Smooth muscle cell (in vitro differentiated cells): ENCODE data around the gene CD164. TPM values are rescaled to one million over a fixed set of nuclear protein-coding genes. Genes with fewer than 3 reads are reported as not detected.

Source experiments
- DNase-seq: peaks from one replicate; lab custom pipeline; 2025; ENCODE audit not compliant: unreplicated experiment; lab: John Stamatoyannopoulos, UW
- H2AFZ ChIP-seq: fragments of 200-600 bp; sonication (generic); 2 replicates; pipeline ENCODE4 v1.6.0; 2016; ENCODE audit warnings: antibody characterized with exemption, low read depth, mild to moderate bottlenecking
- H3F3A ChIP-seq: fragments of 200-600 bp; sonication (generic); 2 replicates; pipeline ENCODE4 v1.6.0; 2017; ENCODE audit warnings: antibody characterized with exemption, low read depth
- H3K27ac ChIP-seq: fragments of 200-600 bp; sonication (generic); 2 replicates; pipeline ENCODE4 v1.5.1; 2016; ENCODE audit warnings: low read depth, mild to moderate bottlenecking
- H3K27me3 ChIP-seq: fragments of 200-600 bp; sonication (generic); 2 replicates; pipeline ENCODE4 v1.6.1; 2016; ENCODE audit warnings: low read depth, mild to moderate bottlenecking
- H3K36me3 ChIP-seq: fragments of 200-600 bp; sonication (generic); 2 replicates; pipeline ENCODE4 v1.5.1; 2016; ENCODE audit warnings: low read depth
- H3K4me1 ChIP-seq: fragments of 200-600 bp; sonication (generic); 2 replicates; pipeline ENCODE4 v1.5.1; 2016; ENCODE audit warnings: low read depth
- H3K4me2 ChIP-seq: fragments of 200-600 bp; sonication (generic); 2 replicates; pipeline ENCODE4 v1.6.0; 2016; ENCODE audit warnings: mild to moderate bottlenecking
- H3K4me3 ChIP-seq: fragments of 200-600 bp; sonication (generic); 2 replicates; pipeline ENCODE4 v1.5.1; 2016; ENCODE audit warnings: mild to moderate bottlenecking
- H3K79me2 ChIP-seq: fragments of 200-600 bp; sonication (generic); 2 replicates; pipeline ENCODE4 v1.6.0; 2016; ENCODE audit warnings: low read depth, mild to moderate bottlenecking
- H3K9ac ChIP-seq: fragments of 200-600 bp; sonication (generic); 2 replicates; pipeline ENCODE4 v1.6.0; 2016; ENCODE audit warnings: low read depth
- H3K9me3 ChIP-seq: fragments of 200-600 bp; sonication (generic); replicated peaks from 2 replicates; pipeline ENCODE4 v1.5.1; 2016; ENCODE audit warnings: low read depth
- H4K20me1 ChIP-seq: fragments of 200-600 bp; sonication (generic); 2 replicates; pipeline ENCODE4 v1.6.0; 2016; ENCODE audit warnings: low read depth
- WGBS: methylation state at CpG from one replicate; pipeline ENCODE4 v1.1.7; 2016; ENCODE audit warnings: low lambda C conversion rate; 5-methylcytosine and 5-hydroxymethylcytosine counted together
- polyA plus RNA-seq: library from polyadenylated mRNA; unstranded; fragments of >200 nt; fragmentation: Nextera tagmentation; extraction: Ambion mirVana; gene quantifications from 2 replicates; pipeline ENCODE4 v1.2.1, GENCODE V29; 2016
- total RNA-seq: library from RNA; depleted of rRNA; stranded (reverse); fragments of >200 nt; gene quantifications from 2 replicates; pipeline ENCODE4 v1.2.3, GENCODE V29; 2014
- TF ChIP-seq, protein P1 (sequence below): fragments of 200-600 bp; sonication (generic); IDR thresholded peaks from 2 replicates; pipeline ENCODE4 v1.5.1; 2017; ENCODE audit warnings: borderline replicate concordance, mild to moderate bottlenecking, antibody characterized with exemption; ENCODE audit not compliant: insufficient read depth, poor library complexity, severe bottlenecking

Gene CD164
- total and polyA plus RNA-seq, 2 experiments from 2014 or later, result 305 to 495 TPM

- H3K36me3 ChIP-seq, result no peaks in the 10 kb centered on the region
- H3K4me3 ChIP-seq, result no peak overlapping the region
- H3K4me1 ChIP-seq, result no peaks in the 10 kb centered on the region
- H3K79me2 ChIP-seq, result no peaks in the 10 kb centered on the region
- H3K9ac ChIP-seq, result no peak overlapping the region
- H3K27me3 ChIP-seq, result no peaks in the 10 kb centered on the region
- TF ChIP-seq, protein P1, sequence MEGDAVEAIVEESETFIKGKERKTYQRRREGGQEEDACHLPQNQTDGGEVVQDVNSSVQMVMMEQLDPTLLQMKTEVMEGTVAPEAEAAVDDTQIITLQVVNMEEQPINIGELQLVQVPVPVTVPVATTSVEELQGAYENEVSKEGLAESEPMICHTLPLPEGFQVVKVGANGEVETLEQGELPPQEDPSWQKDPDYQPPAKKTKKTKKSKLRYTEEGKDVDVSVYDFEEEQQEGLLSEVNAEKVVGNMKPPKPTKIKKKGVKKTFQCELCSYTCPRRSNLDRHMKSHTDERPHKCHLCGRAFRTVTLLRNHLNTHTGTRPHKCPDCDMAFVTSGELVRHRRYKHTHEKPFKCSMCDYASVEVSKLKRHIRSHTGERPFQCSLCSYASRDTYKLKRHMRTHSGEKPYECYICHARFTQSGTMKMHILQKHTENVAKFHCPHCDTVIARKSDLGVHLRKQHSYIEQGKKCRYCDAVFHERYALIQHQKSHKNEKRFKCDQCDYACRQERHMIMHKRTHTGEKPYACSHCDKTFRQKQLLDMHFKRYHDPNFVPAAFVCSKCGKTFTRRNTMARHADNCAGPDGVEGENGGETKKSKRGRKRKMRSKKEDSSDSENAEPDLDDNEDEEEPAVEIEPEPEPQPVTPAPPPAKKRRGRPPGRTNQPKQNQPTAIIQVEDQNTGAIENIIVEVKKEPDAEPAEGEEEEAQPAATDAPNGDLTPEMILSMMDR, result no peak
- H3K9me3 ChIP-seq, result no peaks in the 10 kb centered on the region
- no peak overlapping the region for H2AFZ ChIP-seq
- no peak overlapping the region for H3K4me2 ChIP-seq
- H3K27ac ChIP-seq, result no peak overlapping the region
- no peaks in the 10 kb centered on the region for H3F3A ChIP-seq
- H4K20me1 ChIP-seq, result no peaks in the 10 kb centered on the region
- no peak for DNase-seq
- 87% methylated on average over 2 of the region's 2 CpGs for WGBS
Measured at GRCh38 chr6:109424946-109425345, 42.7 kb upstream of the CD164 start.

DNA sequence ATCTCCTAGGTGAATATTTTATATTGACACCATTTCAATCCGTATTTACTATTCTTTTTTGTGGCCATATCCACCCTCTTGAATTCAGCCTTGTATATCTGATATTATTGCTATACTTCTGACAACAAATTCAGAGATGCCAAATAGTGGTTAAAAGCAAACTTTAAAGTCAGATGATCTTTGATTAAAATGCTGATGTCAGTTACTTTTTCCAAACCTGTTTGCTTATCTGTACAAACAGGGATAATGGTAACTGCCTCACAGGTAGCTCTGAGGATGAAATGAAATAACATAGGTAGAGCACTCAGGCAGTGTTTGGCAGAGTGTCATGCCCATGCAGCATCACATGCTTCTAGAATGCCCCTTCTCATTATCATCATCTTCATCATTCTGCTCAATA lies 38.9 kb upstream of the CD164 start:
- no peak overlapping the region for H3K9ac ChIP-seq
- no peaks in the 10 kb centered on the region for H3K9me3 ChIP-seq
- no peak overlapping the region for H3K4me2 ChIP-seq
- H2AFZ ChIP-seq, result no peak overlapping the region
- H3K4me3 ChIP-seq, result no peak overlapping the region
- no peaks in the 10 kb centered on the region for H3K4me1 ChIP-seq
- no peak overlapping the region for H3K27ac ChIP-seq
- H3K27me3 ChIP-seq, result no peaks in the 10 kb centered on the region
- no peaks in the 10 kb centered on the region for H3F3A ChIP-seq
- no peaks in the 10 kb centered on the region for H3K79me2 ChIP-seq
- TF ChIP-seq, protein P1, result no peak
- WGBS, result 90% methylated on average over 1 of the region's 1 CpG
- DNase-seq, result no peak
- no peaks in the 10 kb centered on the region for H4K20me1 ChIP-seq
- no peaks in the 10 kb centered on the region for H3K36me3 ChIP-seq

DNA sequence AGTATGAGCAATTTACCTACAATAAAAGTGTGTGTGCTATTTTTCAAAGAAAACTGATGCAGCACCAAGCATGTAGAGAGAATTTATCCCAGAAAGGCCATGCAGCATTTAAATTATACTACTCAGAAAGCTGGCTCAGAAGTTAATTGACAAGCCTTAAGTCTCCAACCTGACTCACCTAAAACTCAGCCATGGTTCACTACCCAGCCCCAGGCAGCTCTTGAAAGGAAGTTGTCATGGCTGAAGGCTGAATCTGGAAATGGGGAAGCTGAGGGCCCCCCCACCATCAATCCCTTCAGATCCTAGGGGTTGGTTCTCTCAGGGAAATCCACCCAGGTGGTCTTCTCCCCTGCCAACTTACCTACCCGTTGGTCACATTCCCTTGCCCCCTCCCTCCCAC lies 38.5 kb upstream of the CD164 start:
- H3K79me2 ChIP-seq, result no peaks in the 10 kb centered on the region
- no peak overlapping the region for H3K27ac ChIP-seq
- H3F3A ChIP-seq, result no peaks in the 10 kb centered on the region
- no peak overlapping the region for H3K4me2 ChIP-seq
- no peaks in the 10 kb centered on the region for H3K27me3 ChIP-seq
- H3K36me3 ChIP-seq, result no peaks in the 10 kb centered on the region
- no peaks in the 10 kb centered on the region for H3K4me1 ChIP-seq
- no peaks in the 10 kb centered on the region for H3K9me3 ChIP-seq
- 86% methylated on average over 1 of the region's 1 CpG for WGBS
- no peak overlapping the region for H3K4me3 ChIP-seq
- H4K20me1 ChIP-seq, result no peaks in the 10 kb centered on the region
- H3K9ac ChIP-seq, result no peak overlapping the region
- TF ChIP-seq, protein P1, result no peak
- DNase-seq, result no peak
- no peak overlapping the region for H2AFZ ChIP-seq

GRCh38 chr6:109417646-109418045 lies 35.4 kb upstream of the CD164 start:
- Histone ChIP-seq H3K27me3 (no peaks in the 10 kb centered on the region), H3K4me3 (no peak overlapping the region), H3K4me2 (no peak overlapping the region), H3K9ac (no peak overlapping the region), H3K36me3 (no peaks in the 10 kb centered on the region), H3K9me3 (no peaks in the 10 kb centered on the region), H3K27ac (no peak overlapping the region), H3K4me1 (no peaks in the 10 kb centered on the region), H4K20me1 (no peaks in the 10 kb centered on the region), H3F3A (no peaks in the 10 kb centered on the region), H2AFZ (no peak overlapping the region), H3K79me2 (no peaks in the 10 kb centered on the region)
- WGBS, result 93% methylated on average over 4 of the region's 4 CpGs
- no peak for DNase-seq
- TF ChIP-seq, protein P1, result no peak
